ENCODE measurements around the gene SPATA3. TPM values are rescaled to one million over a fixed set of nuclear protein-coding genes. Genes with fewer than 3 reads are reported as not detected.
"Not testable (repeated sequence)": the region's sequence is repeated elsewhere in the genome, so short reads cannot be mapped to it uniquely, and the experiment has no call there.

Gene SPATA3
- polyA plus RNA-seq, 3 donors: not detected

DNA sequence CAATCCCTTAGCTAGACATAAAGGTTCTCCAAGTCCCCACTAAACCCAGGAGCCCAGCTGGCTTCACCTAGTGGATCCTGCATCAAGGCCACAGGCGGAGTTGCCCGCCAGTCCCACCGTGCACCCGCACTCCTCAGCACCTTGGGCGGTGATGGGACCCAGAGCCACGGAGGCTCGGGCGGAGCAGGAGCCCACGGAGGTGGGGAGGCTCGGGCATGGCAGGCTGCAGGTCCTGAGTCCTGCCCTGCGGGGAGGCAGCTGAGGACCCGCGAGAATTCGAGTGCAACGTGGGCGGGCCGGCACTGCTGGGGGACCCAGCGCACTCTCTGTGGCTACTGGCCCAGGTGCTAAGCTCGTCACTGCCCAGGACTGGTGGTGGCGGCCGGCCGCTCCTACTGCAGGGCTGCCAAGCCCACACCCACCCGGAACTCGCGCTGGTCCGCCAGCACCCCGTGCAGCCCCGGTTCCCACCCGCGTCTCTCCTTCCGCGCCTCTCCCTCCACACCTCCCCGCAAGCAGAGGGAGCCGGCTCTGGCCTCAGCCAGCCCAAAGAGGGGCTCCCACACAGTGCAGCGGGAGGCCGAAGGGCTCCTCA lies 31.7 kb upstream of the SPATA3 start:
- Mint-ChIP-seq H3K27ac (no peak overlapping the region), H3K36me3 (no peaks in the 10 kb centered on the region), H3K4me3 (no peak overlapping the region), H3K27me3 (ENCODE audit: low read depth in 3 of 3) (peaks cover 0 to 5% (median 3%) of the 10 kb centered on the region in 3 donors), H3K9me3 (peaks cover 0 to 7% (median 4%) of the 10 kb centered on the region in 7 donors), H3K4me1 (peaks cover 3% of the 10 kb centered on the region)
- intact Hi-C loops (cut with micrococcal nuclease): no loop called here
- Histone ChIP-seq H3K4me1 (ENCODE audit: control insufficient read depth in 1 of 2, insufficient read depth in 2 of 2, low read length in 2 of 2) (no peaks in the 10 kb centered on the region), H3K27ac (ENCODE audit: low read depth in 1 of 2, low read length in 2 of 2) (no peak overlapping the region), H3K27me3 (ENCODE audit: control insufficient read depth in 2 of 2, insufficient read depth in 2 of 2, low read length in 2 of 2) (no peaks in the 10 kb centered on the region), H3K9me3 (replicated peaks in 1 of 2; ENCODE audit: control insufficient read depth in 1 of 2, insufficient read depth in 1 of 2, low read length in 2 of 2) (no peaks in the 10 kb centered on the region), H3K79me2 (ENCODE audit: insufficient read depth, low read length) (no peaks in the 10 kb centered on the region), H3K9ac (ENCODE audit: insufficient read depth, low read length, poor library complexity, severe bottlenecking) (no peak overlapping the region), H3K4me2 (replicated peaks; ENCODE audit: extremely low read depth, low read length, poor library complexity, severe bottlenecking) (no peak overlapping the region), H2AFZ (ENCODE audit: insufficient read depth, low read depth, low read length, poor library complexity, severe bottlenecking) (no peak overlapping the region), H4K20me1 (ENCODE audit: insufficient read depth, low read length) (no peaks in the 10 kb centered on the region), H3K4me3 (replicated peaks in 1 of 3; ENCODE audit: low read depth in 2 of 3, low read length in 3 of 3) (no peak overlapping the region), H3K36me3 (replicated peaks in 1 of 2; ENCODE audit: control insufficient read depth in 1 of 2, insufficient read depth in 2 of 2, low read length in 2 of 2) (no peaks in the 10 kb centered on the region)
- TF ChIP-seq, protein P1, sequence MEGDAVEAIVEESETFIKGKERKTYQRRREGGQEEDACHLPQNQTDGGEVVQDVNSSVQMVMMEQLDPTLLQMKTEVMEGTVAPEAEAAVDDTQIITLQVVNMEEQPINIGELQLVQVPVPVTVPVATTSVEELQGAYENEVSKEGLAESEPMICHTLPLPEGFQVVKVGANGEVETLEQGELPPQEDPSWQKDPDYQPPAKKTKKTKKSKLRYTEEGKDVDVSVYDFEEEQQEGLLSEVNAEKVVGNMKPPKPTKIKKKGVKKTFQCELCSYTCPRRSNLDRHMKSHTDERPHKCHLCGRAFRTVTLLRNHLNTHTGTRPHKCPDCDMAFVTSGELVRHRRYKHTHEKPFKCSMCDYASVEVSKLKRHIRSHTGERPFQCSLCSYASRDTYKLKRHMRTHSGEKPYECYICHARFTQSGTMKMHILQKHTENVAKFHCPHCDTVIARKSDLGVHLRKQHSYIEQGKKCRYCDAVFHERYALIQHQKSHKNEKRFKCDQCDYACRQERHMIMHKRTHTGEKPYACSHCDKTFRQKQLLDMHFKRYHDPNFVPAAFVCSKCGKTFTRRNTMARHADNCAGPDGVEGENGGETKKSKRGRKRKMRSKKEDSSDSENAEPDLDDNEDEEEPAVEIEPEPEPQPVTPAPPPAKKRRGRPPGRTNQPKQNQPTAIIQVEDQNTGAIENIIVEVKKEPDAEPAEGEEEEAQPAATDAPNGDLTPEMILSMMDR (IDR thresholded peaks at IDR 0.05): no peak
- DNase-seq: no peak
- WGBS (ENCODE audit: insufficient coverage): 90% methylated on average over 33 of the region's 36 CpGs

DNA sequence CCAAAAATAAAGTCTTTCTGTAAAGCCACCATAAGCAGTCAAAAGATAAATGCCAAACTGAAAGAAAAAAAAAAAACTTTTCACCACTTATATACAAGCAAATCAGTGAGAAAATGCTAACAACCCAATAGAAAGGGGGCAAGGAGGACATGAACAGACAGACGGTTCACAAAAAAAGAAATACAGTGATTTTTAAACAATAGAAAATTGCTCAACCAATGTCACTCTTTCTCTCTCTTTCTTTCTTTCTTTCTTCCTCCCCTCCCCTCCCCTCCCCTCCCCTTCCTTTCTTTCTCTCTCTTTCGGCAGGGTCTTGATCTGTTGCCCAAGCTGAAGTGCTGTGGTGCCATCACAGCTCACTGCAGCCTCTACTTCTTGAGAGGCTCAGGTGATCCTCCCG lies 28.8 kb upstream of the SPATA3 start:
- H3K9ac ChIP-seq (ENCODE audit: insufficient read depth, low read length, poor library complexity, severe bottlenecking): no peak overlapping the region
- H3K4me3 Mint-ChIP-seq: no peak overlapping the region
- WGBS (ENCODE audit: insufficient coverage): 27% methylated on average over 1 of the region's 3 CpGs

DNA sequence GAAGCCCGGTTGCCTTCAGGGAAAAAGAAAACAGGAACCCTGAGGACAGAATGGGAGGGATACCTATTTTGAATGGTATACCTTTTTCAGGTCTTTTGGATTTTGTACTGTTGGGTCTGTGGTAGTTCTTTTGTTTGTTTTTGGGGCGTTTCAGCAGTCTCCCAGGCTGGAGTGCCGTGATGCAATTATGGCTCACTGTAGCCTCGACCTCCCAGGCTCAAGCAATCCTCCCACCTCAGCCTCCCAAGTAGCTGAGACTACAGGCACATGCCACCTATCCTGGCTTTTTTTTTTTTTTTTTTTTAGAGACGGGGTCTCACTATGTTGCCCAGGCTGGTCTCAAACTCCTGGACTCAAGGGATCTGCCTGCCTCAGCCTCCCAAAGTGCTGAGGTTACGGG lies 27.6 kb upstream of the SPATA3 start:
- H4K20me1 ChIP-seq (ENCODE audit: insufficient read depth, low read length); H3K4me3 ChIP-seq (replicated peaks in 1 of 3; ENCODE audit: low read depth in 2 of 3, low read length in 3 of 3); H3K9me3 ChIP-seq (replicated peaks in 1 of 2; ENCODE audit: control insufficient read depth in 1 of 2, insufficient read depth in 1 of 2, low read length in 2 of 2); H3K36me3 ChIP-seq (replicated peaks in 1 of 2; ENCODE audit: control insufficient read depth in 1 of 2, insufficient read depth in 2 of 2, low read length in 2 of 2); H3K27me3 ChIP-seq (ENCODE audit: control insufficient read depth in 2 of 2, insufficient read depth in 2 of 2, low read length in 2 of 2); H3K27ac Mint-ChIP-seq; H3K79me2 ChIP-seq (ENCODE audit: insufficient read depth, low read length); H2AFZ ChIP-seq (ENCODE audit: insufficient read depth, low read depth, low read length, poor library complexity, severe bottlenecking); H3K27ac ChIP-seq (ENCODE audit: low read depth in 1 of 2, low read length in 2 of 2); intact Hi-C loops (cut with micrococcal nuclease); H3K4me2 ChIP-seq (replicated peaks; ENCODE audit: extremely low read depth, low read length, poor library complexity, severe bottlenecking); DNase-seq; H3K4me3 Mint-ChIP-seq; H3K4me1 Mint-ChIP-seq; H3K4me1 ChIP-seq (ENCODE audit: control insufficient read depth in 1 of 2, insufficient read depth in 2 of 2, low read length in 2 of 2); H3K27me3 Mint-ChIP-seq (ENCODE audit: low read depth in 3 of 3); H3K36me3 Mint-ChIP-seq; H3K9me3 Mint-ChIP-seq; H3K9ac ChIP-seq (ENCODE audit: insufficient read depth, low read length, poor library complexity, severe bottlenecking): not testable (repeated sequence)
- WGBS (ENCODE audit: insufficient coverage): 98% methylated on average over 4 of the region's 6 CpGs

More for the DNA sequence above, 28.8 kb upstream of the SPATA3 start:
- DNase-seq: no peak
- intact Hi-C loops (cut with micrococcal nuclease): no loop called here
- Histone ChIP-seq H3K27ac (ENCODE audit: low read depth in 1 of 2, low read length in 2 of 2) (no peak overlapping the region), H3K4me3 (replicated peaks in 1 of 3; ENCODE audit: low read depth in 2 of 3, low read length in 3 of 3) (no peak overlapping the region), H3K4me1 (ENCODE audit: control insufficient read depth in 1 of 2, insufficient read depth in 2 of 2, low read length in 2 of 2) (no peaks in the 10 kb centered on the region), H2AFZ (ENCODE audit: insufficient read depth, low read depth, low read length, poor library complexity, severe bottlenecking) (no peak overlapping the region), H4K20me1 (ENCODE audit: insufficient read depth, low read length) (no peaks in the 10 kb centered on the region), H3K9me3 (replicated peaks in 1 of 2; ENCODE audit: control insufficient read depth in 1 of 2, insufficient read depth in 1 of 2, low read length in 2 of 2) (no peaks in the 10 kb centered on the region), H3K4me2 (replicated peaks; ENCODE audit: extremely low read depth, low read length, poor library complexity, severe bottlenecking) (no peak overlapping the region), H3K36me3 (replicated peaks in 1 of 2; ENCODE audit: control insufficient read depth in 1 of 2, insufficient read depth in 2 of 2, low read length in 2 of 2) (no peaks in the 10 kb centered on the region), H3K27me3 (ENCODE audit: control insufficient read depth in 2 of 2, insufficient read depth in 2 of 2, low read length in 2 of 2) (no peaks in the 10 kb centered on the region), H3K79me2 (ENCODE audit: insufficient read depth, low read length) (no peaks in the 10 kb centered on the region)
- Mint-ChIP-seq H3K4me1 (peaks cover 5% of the 10 kb centered on the region), H3K9me3 (peaks cover 0 to 7% (median 4%) of the 10 kb centered on the region in 7 donors), H3K27ac (no peak overlapping the region), H3K27me3 (ENCODE audit: low read depth in 3 of 3) (peaks cover 0 to 2% (median 1%) of the 10 kb centered on the region in 3 donors), H3K36me3 (no peaks in the 10 kb centered on the region)
- TF ChIP-seq, protein P1 (IDR thresholded peaks at IDR 0.05): no peak

Data from CD14-positive monocyte (primary cell).